ENCODE results near the gene CSNK2A3.

GRCh38 chr11:11400121-11400520 lies 47.1 kb upstream of the CSNK2A3 start:
- TF ChIP-seq CTCF (IDR thresholded peaks at IDR 0.05), result no peak
- no peak for TF ChIP-seq POLR2A (IDR thresholded peaks at IDR 0.05)
